22Rv1 (cell line): ENCODE measurements around the gene NPC1L1.

ENCODE experiments used
- CTCF ChIP-seq: fragments of 450-650 bp; IDR thresholded peaks from 2 replicates; pipeline ENCODE4 v1.5.1; 2017; ENCODE audit warnings: mild to moderate bottlenecking
- ZFX ChIP-seq: fragments of 450-650 bp; IDR thresholded peaks from 2 replicates; pipeline ENCODE4 v1.6.1; 2017; ENCODE audit warnings: antibody characterized with exemption, borderline replicate concordance

- TF ChIP-seq CTCF: no peak
- TF ChIP-seq ZFX: no peak
Measured at GRCh38 chr7:44466300-44467216, 74.6 kb downstream of the NPC1L1 start.
